SIG-M5 treated with dmso at 0.1 percent for 504 hours (cell line): ENCODE results near the gene GRN.

Experiments used
- DNase-seq: peaks from one replicate; lab custom pipeline; 2025; ENCODE audit not compliant: unreplicated experiment; lab: John Stamatoyannopoulos, UW

Gene GRN

DNA sequence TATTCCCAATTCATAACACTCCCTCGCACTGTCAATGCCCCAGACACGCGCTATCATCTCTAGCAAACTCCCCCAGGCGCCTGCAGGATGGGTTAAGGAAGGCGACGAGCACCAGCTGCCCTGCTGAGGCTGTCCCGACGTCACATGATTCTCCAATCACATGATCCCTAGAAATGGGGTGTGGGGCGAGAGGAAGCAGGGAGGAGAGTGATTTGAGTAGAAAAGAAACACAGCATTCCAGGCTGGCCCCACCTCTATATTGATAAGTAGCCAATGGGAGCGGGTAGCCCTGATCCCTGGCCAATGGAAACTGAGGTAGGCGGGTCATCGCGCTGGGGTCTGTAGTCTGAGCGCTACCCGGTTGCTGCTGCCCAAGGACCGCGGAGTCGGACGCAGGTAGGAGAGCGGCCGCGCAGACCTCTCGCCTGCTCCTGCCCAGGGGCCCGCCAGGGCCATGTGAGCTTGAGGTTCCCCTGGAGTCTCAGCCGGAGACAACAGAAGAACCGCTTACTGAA lies at the start of gene GRN:
TSS of gene GRN (plus strand) at position 364 of the 515 bp plus-strand sequence. CDS start 3,863 bp downstream, outside the sequence.
- DNase-seq, result peak; percentile 99

DNA sequence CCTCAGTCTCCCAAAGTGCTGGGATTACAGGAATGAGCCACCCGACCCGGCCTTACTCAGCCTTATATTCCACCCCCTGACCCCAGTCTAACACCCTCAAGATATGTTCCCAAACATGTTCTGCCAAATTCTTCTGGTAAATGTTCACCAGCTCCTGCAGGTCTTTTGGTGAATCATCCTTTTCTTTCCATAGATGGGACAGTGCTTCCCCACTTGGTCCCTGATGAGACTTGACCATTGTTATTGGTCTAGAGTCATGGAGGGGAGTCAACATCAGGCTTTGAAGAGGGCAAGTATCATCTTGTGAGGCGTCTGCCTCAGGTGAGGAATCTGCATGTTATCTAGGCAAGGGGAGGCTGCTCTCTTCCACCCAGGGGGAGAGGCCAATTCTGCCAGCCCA lies 47.1 kb upstream of the GRN start:
- no peak for DNase-seq

DNA sequence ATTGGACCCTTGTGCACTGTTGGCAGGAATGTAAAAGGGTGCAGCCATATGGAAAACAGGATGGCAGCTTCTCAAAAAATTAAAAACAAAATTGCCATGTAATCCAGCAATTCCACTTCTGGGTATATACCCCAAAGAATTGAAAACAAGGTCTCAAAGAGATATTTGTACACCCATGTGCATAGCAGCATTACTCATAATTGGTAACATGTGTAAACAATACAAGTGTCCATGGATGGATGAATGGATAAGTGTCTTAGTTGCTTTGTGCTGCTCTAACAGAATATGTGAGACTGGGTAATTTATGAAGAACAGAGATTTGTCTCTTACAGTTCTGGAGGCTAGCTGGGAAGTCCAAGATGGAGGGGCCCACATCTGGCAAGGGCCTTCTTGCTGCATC lies 40.5 kb upstream of the GRN start:
- DNase-seq, result no peak

DNA sequence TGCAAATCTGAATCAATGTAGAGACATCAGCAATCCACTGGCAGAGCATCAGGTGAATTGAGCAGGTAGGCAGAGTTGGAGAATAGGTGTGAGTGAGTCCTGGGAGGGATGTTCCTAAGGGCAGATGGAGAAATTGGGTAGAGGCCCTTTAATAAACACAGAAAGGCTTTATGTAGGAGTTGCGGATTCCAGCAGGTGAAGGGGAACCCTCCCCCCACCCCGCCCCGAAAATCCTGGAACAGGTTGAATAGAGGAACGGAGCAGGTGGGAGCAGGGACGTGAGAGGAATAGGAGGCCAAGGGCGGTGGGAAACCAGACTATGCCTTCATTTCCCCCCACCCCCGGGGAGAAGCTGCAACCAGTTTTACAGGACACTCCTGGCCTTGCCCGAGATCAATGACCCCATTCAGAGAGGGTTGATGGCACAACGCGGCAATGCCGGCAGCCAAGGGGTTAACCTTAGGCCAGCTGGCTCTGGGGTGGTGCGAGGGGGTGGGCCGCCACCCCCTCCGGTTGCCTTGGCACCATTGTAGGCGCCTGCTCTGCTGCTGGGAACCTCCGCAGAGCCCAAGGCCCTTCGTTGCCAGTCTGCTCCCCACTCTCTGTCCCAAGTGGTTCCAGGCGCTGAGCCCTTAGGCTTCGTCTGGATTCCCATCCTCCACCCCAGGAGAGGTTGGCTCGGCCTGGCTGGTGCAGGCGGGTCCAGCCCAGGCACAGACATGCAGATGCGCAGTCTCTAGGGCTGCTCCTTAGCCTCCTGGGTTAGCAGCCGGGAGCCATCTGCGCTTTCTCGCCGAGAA lies 37.5 kb upstream of the GRN start:
- no peak for DNase-seq

DNA sequence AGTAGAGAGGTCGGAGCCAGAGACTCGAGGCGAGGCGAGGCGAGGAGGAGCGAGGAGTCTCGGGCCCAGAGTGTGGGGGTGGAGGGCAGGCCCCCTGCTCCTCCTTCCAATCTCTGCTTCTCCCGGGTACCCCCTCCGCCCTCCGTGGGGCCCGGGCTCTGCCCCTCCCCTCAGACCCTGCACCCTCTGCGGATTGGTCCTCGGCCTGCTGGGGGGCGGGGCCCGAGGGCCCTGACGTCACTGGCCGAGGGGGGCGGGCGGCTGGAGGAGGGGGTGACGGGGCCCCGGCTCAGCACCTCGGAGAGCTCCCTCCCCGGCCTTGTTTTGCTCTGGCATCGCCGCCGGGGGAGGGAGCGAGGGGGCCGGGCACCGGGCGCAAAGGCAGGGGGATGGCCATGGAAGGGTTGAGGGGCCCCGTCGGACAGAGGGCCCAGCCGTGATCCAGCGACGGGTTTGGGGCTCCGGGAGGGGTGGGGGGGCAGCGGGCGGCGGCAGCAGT lies 36.7 kb upstream of the GRN start, which contains the start of gene RUNDC3A:
TSS of gene RUNDC3A (plus strand) at position 282 of the 499 bp plus-strand sequence. CDS start 232 bp downstream, outside the sequence.
- peak; percentile 60 for DNase-seq

DNA sequence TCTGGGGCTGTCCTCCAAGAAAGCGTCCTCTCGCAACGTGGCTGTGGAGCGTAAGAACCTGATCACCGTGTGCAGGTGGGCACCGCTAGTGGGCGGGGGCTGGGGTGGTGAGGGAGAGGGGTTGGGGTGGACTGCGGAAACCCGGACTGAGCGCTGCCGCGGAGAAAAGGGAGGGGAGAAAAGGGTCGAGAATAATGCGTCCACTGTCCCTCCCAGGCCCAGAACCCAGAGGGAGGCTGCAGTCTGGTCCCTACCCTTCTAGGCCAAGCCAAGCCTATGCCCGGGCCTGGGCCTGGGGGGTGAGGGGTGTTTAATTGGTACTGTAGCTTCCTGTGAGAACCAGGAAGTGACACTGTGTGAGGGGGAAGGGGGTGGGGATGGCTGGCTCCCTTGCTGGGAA lies 36.2 kb upstream of the GRN start:
- DNase-seq, result no peak

DNA sequence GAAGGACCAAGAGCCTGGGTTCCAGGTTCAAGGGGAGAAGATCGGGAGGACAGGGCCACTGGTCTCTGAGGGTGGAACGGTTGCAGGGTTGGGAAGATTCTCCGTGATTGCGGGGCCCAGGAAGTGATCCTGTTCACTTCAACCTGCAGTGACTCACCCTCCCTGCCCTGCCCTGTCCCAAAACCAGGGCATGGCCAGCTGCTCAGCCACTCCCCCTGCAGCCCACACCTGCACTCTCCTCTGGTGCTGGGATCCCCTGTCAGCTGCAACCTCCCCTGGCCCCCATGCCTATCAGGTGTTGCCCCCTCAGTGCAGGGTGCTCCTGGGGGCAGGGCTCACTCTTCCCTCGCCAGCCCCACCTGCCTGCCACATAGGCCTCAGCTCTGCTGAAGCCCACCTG lies 35.6 kb upstream of the GRN start:
- no peak for DNase-seq

DNA sequence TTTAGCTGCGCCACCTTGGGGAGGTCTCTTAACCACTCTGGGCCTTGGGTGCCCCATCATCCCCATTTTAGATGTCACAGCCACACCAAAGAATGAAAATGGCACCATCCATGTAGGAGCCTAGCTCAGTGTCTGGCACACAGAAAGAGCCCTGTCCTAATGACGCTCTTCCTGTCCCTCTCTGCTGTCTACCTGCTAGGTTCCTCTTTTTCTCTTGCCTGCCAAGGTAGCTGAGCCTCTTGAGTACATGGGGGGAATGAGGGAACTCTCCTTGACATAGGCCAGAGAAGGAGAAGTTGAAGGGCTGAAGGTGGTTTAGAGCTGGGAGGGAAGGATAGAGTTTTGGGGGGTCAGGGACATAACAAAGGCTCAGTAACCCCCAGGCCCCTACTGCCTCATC lies 34.9 kb upstream of the GRN start:
- DNase-seq, result no peak

DNA sequence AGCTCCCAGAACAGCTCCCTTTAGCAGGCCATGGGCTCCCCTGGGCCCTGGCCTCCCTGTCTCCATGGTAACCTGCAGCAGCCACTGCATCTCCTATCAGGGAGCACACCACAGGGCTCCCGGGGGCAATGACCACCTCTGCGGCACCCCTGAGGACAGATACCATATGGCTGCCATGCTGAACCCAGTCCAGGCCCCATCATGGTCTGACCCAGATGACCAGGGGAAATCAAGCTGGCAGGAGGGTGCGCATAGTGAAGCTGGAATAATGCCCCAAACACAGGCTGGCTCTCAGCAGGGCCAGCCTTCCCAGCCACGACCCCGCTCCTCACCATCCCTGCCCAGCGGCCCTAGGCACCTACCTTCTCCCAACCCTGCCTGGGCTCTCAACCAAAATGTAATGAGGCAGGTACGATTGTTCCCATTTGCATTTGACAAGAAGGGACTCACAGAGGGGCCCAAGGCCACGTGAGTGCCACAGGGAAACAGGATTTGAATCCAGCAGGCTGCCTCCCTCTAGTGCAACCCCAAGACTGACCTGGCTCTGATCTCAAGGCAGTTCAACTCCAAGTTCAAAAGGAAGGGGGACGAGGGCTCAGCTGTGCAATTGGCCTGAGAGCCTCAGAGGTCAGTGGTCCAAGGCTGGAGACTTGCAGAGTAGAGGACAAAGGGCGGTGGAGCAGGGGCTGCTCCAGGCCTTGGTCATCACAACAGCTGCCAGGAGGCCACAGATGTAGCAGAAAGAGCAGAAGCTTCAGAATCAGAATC lies 34.3 kb upstream of the GRN start:
- DNase-seq, result no peak

DNA sequence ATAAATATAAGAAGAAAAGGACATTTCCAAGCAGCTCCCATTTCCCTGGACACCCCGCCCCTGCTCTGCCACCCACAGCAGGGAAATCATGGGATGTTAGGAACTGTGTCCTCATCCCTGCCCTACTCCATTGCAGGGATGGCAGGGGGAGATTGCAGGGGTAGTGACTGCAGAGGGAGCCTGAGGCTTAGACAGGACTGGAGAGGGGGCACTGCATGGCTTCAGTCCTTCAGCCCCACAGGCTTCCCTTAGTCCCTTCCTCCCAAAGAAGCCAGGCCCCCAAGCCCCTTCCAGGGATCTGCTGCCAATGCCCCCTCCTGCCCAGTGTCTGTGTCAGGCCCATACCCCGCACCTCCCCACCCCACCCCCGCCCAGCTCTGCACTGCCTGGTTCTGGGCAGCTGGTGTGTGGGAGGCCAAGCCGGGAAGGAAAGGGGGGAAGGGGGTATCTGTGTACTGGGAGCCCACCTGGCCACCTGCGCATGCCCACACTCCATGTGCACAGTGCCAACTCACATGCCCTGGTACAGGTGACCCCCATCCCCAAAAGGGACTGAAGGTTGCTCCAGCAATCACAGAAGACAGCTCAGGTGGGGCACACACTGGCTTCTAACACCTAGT lies 33.4 kb upstream of the GRN start:
- DNase-seq, result no peak

DNA sequence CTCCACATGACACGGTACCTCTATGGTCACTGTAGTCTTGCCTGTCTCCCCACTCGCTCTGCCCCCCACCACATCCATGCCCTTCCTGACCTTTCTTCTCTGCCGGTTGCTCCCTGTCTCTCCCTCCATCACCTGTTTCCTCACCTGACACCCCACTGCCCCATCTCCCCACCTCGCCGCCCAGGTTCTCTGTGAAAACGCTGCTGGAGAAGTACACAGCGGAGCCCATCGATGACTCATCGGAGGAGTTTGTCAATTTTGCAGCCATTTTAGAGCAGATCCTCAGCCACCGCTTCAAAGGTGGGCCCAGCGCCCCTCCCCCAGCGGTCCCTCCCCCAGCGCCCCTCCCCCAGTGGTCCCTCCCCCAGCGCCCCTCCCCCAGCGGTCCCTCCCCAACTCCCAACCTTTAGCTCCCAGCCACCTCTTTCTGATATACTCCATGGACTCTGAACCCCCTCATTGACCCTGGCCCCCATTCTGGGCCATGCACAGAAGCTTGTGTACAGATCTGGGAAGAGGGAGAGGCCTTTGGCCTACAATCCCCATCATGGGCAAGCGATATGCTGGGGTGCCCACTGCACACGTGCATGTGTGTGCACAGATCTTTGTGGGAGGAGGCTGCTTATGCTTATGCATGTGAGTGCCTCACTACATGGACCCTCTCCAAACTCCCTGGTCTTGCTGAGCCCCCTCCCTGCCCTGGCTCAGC lies 32.6 kb upstream of the GRN start:
- no peak for DNase-seq

DNA sequence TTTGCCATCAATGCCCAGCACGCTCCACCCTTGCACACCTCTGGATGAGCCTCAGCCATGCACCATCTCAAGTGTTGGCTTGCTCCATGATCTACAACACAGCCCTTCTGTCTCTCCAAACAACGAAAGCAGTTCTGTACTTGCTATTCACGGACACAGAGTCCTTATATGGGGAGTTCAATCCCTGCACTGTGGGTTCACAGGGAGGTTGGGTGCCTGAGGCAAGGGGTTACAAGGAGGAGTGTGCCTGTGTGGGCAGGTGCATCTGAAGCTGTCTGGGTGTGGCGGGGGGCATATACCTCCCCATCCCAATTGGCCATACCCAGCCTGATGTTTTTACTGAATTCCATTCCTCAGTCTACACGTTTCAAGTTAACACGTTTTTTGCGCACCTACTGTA lies 31.1 kb upstream of the GRN start:
- DNase-seq, result no peak

DNA sequence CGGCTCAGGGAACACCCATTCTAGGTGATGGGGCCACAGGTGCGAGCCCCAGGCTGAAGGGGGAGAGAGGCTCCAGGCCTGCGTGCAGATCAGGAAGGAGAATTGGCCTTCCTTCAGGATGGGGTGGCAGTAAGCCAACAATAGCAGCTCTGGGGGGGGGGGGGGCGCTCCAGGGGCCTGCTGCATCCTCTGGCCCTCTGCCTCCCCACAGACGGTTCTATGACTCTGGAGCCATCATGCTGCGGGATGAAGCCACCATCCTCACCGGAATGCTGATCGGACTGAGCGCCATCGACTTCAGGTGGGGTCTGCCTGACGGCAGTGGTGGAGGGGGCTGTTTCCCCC lies 30.6 kb upstream of the GRN start:
- no peak for DNase-seq

DNA sequence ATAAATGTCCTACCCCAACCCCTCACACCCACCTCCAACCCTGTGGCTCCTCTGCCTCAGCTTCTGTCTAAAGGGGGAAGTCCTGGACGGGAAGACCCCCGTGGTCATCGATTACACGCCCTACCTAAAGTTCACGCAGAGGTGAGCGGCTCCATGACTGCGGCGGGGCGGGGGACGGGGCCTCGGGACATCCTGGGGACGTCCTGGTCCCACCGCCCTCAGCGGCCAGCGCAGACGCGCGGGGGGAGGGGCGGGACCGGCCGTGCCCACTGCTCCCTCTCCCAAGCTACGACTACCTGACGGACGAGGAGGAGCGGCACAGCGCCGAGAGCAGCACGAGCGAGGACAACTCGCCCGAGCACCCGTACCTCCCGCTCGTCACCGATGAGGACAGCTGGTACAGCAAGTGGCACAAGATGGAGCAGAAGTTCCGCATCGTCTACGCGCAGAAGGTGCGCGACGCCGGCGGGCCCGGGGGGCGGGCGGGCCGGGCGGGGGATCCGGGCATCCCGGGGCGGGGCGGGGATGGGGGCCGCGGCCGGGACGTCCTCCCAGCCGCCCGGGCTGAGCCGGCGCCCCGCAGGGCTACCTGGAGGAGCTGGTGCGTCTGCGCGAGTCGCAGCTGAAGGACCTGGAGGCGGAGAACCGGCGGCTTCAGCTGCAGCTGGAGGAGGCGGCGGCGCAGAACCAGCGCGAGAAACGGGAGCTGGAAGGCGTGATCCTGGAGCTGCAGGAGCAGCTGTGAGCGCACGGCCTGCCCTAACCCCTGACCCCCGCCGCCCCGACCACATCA lies 30.0 kb upstream of the GRN start:
- no peak for DNase-seq

DNA sequence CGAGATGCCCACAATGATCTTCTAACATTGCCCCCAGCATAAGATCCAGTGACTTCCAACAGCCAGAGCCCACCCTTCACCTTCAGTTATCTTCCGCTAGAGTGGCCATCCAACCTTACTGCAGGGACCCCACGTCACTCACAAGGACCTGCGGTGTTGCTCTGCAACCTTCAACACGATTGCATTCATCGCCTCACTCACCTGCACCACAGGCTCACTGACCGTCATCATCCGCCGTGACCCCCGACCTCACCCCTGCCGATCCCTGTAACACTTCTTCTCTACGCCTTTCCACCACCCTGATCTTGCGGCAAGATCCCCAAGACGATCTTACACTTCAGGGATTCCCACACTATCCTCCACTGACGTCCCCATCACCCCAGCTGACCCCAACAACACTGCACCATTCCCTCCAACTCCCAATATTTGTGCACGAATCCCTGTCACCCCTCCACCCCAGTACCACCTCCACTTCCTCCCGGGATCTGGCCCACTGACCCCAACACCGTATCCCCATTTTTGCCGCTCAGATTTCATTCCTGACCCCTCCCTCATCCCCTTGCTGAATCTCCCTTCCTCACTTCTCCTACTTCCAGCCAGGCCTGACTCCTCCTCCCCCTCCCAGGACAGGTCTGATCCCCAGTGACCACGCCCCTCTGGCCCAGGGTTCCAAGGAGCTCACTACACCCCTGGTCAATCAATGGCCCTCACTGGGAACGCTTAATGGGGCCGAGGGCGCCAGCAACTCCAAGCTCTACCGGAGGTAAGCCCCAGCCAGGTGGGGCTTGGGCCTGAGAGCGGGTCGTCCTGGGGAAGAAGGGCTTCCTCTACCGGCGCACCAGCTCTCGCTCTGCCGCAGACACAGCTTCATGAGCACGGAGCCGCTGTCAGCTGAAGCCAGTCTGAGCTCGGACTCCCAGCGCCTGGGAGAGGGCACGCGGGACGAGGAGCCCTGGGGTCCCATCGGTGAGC lies 29.1 kb upstream of the GRN start:
- DNase-seq, result no peak

DNA sequence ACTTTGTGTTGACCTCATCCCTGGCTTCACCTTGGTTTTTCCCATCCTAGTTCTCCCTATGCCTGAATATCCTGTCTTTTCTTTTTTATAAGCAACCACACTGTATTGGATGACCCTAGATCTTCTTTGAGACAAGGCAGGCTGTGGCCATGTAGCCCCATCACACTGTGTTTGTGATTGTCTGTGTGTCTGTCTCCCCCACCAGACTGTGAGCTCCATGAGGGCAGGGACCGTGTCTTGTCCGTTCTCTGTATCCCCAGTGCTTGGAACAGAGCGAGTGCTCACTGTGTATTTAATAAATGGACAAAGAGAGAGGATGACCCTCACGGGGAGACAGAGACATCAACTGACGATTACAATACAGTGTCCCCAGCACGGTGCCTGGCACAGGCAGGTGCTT lies 27.6 kb upstream of the GRN start:
- no peak for DNase-seq

DNA sequence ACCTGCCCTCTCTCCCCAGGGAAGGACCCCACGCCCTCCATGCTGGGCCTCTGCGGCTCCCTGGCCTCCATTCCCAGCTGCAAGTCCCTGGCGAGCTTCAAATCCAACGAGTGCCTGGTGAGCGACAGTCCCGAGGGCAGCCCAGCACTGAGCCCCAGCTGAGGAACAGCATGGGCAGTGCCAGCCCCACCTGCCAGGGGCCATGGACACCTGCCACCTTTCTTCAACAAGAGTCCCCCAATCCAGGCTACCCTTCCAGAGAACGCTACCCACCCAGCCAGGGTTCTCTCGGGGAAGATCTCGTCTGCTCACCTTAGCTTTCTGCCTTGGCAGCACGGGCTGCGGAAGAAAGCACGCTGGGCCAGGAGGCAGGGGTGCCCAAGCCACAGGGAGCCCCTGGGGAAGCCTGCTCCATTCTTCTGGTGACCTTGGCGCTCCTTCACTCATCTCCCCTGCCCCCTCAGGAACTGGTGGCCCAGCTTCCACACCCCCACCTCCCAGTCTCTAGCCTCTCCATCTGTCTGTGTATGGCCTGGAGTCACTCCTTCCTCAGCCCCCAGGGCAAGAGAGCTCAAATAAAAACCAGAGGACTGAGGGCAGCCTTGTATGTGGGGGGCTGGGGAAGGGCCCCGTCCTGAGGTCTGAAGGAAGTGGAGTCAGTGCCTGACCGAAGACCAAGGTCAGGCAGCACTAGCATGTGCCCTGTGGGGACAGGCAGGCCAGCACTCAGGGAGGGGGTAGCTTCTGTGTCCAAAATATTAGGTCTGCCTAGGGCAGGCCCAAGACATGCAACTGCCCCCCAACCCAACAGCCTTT lies 26.8 kb upstream of the GRN start:
- DNase-seq, result no peak

DNA sequence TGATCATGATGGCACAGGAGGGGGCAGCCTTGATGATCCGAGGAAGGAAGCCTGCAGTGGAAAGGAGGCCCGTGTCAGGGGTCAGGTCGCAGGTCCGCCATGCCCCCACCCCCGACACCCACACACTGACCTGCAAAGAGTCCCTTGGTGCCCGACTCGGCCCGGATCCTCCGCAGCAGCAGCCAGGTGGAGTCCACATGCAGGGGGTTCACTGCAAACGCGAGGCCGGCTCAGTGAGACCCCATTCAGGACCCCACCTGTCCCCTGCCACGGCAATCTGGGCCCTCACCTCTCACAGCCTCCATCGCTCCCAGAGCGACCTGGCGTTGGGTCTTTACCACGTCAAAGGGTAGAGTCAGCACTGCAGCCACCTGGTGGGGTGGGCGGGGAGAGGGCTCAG lies 25.0 kb upstream of the GRN start:
- DNase-seq, result no peak
